22Rv1 (cell line): ENCODE data around the gene SAE1.

ENCODE experiments used
- CTCF ChIP-seq: fragments of 450-650 bp; IDR thresholded peaks from 2 replicates; pipeline ENCODE4 v1.5.1; 2017; ENCODE audit warnings: mild to moderate bottlenecking
- ZFX ChIP-seq: fragments of 450-650 bp; IDR thresholded peaks from 2 replicates; pipeline ENCODE4 v1.6.1; 2017; ENCODE audit warnings: antibody characterized with exemption, borderline replicate concordance

- no peak for TF ChIP-seq CTCF
- no peak for TF ChIP-seq ZFX
These were observed 21.5 kb upstream of the SAE1 start for GRCh38 chr19:47109177-47109540.
